Memory B cell (primary cell): ENCODE measurements around the gene MAP3K15.
A peak's percentile ranks its signal among the peaks of the same experiment; 100 is the strongest.

Source experiments
- ATAC-seq: fragments of 150-1000 bp; cut with Tn5 transposase; 2 replicates; pipeline ENCODE4 v1.10.0; 2021; ENCODE audit warnings: low read depth, mild to moderate bottlenecking, moderate library complexity
- DNase-seq, 2 donors: peaks; one replicate each; pipeline ENCODE4 v3.0.0; 2022; ENCODE audit warnings: low spot score in 2 of 2
- H3K27ac Mint-ChIP-seq: one replicate; pipeline ENCODE4 v1.8.0; 2022; ENCODE audit warnings: mild to moderate bottlenecking, moderate library complexity, mixed read lengths
- H3K27me3 Mint-ChIP-seq: one replicate; pipeline ENCODE4 v1.8.0; 2022; ENCODE audit warnings: mixed read lengths
- H3K36me3 Mint-ChIP-seq: one replicate; pipeline ENCODE4 v1.8.0; 2022; ENCODE audit warnings: mild to moderate bottlenecking, mixed read lengths
- H3K4me1 Mint-ChIP-seq: one replicate; pipeline ENCODE4 v1.8.0; 2022; ENCODE audit warnings: mixed read lengths
- H3K4me3 Mint-ChIP-seq: one replicate; pipeline ENCODE4 v1.8.0; 2022; ENCODE audit warnings: mild to moderate bottlenecking, moderate library complexity, mixed read lengths
- H3K9me3 Mint-ChIP-seq: one replicate; pipeline ENCODE4 v1.8.0; 2022; ENCODE audit warnings: mixed read lengths

MAP3K15 gene, protein sequence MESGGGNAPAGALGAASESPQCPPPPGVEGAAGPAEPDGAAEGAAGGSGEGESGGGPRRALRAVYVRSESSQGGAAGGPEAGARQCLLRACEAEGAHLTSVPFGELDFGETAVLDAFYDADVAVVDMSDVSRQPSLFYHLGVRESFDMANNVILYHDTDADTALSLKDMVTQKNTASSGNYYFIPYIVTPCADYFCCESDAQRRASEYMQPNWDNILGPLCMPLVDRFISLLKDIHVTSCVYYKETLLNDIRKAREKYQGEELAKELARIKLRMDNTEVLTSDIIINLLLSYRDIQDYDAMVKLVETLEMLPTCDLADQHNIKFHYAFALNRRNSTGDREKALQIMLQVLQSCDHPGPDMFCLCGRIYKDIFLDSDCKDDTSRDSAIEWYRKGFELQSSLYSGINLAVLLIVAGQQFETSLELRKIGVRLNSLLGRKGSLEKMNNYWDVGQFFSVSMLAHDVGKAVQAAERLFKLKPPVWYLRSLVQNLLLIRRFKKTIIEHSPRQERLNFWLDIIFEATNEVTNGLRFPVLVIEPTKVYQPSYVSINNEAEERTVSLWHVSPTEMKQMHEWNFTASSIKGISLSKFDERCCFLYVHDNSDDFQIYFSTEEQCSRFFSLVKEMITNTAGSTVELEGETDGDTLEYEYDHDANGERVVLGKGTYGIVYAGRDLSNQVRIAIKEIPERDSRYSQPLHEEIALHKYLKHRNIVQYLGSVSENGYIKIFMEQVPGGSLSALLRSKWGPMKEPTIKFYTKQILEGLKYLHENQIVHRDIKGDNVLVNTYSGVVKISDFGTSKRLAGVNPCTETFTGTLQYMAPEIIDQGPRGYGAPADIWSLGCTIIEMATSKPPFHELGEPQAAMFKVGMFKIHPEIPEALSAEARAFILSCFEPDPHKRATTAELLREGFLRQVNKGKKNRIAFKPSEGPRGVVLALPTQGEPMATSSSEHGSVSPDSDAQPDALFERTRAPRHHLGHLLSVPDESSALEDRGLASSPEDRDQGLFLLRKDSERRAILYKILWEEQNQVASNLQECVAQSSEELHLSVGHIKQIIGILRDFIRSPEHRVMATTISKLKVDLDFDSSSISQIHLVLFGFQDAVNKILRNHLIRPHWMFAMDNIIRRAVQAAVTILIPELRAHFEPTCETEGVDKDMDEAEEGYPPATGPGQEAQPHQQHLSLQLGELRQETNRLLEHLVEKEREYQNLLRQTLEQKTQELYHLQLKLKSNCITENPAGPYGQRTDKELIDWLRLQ (N-terminal part only)

DNA sequence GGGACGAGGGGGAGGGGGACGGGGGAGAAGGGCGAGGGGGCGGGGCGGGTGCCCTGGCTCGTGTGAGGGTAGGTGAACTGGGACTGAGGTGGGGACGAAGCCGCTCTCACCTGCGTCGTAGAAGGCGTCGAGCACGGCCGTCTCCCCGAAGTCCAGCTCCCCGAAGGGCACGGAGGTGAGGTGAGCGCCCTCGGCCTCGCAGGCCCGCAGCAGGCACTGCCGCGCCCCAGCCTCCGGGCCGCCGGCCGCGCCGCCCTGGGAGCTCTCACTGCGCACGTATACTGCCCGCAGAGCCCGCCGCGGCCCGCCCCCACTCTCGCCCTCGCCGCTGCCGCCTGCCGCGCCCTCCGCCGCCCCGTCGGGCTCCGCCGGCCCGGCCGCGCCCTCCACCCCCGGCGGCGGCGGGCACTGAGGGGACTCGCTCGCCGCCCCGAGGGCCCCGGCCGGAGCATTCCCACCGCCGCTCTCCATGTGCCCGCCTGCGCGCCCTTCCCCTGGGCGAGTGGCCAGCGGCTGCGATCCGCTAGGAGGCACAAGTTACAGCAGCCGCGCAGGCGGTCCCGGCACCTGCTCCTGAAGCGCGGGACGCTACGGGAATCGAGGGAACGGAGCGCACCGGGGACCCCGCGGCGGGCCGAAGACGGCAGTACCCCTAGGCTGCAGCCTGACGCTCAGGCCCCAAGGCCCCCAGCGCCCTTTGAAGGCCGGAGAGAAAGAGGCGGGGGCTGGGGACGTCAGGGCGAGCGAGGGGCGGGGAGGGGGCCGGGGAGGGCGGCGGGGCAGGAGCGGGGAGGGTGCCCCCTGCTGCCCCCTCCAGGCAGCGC, at the start of gene MAP3K15:
Gene MAP3K15, minus strand, starts transcription at position 718 of the 824 bp plus-strand sequence. Its CDS starts 247 bp downstream, at position 471.
- H3K9me3 Mint-ChIP-seq, result no peaks in the 10 kb centered on the region
- ATAC-seq (peak; percentile 54), DNase-seq (peak in 1 of 2 donors; percentile 12)
- no peaks in the 10 kb centered on the region for H3K4me1 Mint-ChIP-seq
- H3K36me3 Mint-ChIP-seq, result no peaks in the 10 kb centered on the region
- H3K4me3 Mint-ChIP-seq, result peak within 1 kb of the TSS; percentile 69
- no peak within 1 kb of the TSS for H3K27ac Mint-ChIP-seq
- peaks cover 18% of the 10 kb centered on the region for H3K27me3 Mint-ChIP-seq

DNA sequence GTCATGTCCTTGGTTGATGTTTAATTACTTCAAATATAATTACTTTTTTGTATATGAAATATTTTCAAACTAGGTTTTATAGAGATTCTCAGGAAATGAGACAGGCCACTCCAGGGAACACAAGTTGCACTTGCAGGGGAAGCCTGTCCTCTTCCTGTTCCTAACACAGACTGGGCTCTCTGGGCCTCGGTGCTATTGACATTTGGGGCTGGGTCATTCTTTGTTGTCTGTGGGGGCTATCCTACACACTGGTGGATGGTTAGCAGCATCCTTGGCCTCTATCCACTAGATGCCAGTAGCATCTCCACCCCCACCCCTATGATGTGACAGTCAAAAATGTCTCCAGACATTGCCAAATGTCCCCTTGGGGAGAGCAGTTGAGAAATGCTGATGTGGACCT, 49.3 kb upstream of the MAP3K15 start:
- peaks cover 21% of the 10 kb centered on the region for H3K4me1 Mint-ChIP-seq
- peaks cover 5% of the 10 kb centered on the region for H3K36me3 Mint-ChIP-seq
- H3K27ac Mint-ChIP-seq, result peak overlapping the region; percentile 53
- no peaks in the 10 kb centered on the region for H3K9me3 Mint-ChIP-seq
- H3K4me3 Mint-ChIP-seq, result no peak overlapping the region
- ATAC-seq (no peak), DNase-seq (no peak)
- no peaks in the 10 kb centered on the region for H3K27me3 Mint-ChIP-seq

DNA sequence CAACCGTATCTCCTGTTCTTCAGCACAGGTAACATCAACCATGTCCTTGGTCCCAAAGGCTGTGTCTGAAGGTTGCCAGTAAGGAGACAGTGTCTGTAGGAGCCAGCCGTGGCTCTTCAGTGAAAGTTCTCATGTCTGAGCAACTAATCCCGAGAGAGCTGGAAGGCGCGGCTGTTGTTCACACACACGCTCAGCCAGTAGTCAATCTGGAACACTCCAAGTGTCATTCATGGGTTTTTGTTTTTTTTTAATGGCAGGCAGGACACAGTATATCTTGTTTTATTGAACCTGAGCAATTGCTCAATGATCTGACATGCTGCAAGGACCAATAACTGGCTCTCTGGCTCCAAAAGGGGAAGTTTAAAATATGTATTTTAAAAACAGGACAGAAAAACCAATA, 48.4 kb upstream of the MAP3K15 start:
- H3K36me3 Mint-ChIP-seq, result peaks cover 5% of the 10 kb centered on the region

DNA sequence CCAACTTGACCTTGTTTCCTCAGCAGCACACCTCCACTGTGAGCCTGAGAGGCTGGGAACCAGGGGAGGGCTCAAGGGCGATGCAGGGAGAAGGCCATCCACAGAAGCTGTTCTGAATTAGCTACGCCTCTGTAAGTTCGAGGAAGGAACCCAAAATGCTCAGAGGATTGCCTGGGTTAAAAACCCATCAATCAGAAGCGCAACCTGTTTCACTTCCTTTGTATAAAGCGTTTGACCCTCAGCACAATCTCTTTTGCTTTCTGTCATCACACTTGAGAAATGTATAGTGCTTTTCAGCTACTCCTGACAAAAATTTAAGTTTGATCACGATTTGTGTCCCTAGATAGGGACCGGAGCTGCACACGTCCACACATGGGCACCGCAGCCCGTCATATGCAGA, 48.0 kb upstream of the MAP3K15 start:
- no peak for DNase-seq
- peaks cover 21% of the 10 kb centered on the region for H3K4me1 Mint-ChIP-seq
- H3K4me3 Mint-ChIP-seq, result peak overlapping the region; percentile 63
- peak overlapping the region; percentile 45 for H3K27ac Mint-ChIP-seq
- no peaks in the 10 kb centered on the region for H3K27me3 Mint-ChIP-seq
- no peaks in the 10 kb centered on the region for H3K9me3 Mint-ChIP-seq
- H3K36me3 Mint-ChIP-seq, result peaks cover 2% of the 10 kb centered on the region
- peak; percentile 65 for ATAC-seq

More for the DNA sequence above, 48.4 kb upstream of the MAP3K15 start:
- peak overlapping the region; percentile 45 for H3K27ac Mint-ChIP-seq
- ATAC-seq (peak; percentile 8), DNase-seq (no peak)
- no peaks in the 10 kb centered on the region for H3K9me3 Mint-ChIP-seq
- H3K4me1 Mint-ChIP-seq, result peaks cover 21% of the 10 kb centered on the region
- peak overlapping the region; percentile 63 for H3K4me3 Mint-ChIP-seq
- no peaks in the 10 kb centered on the region for H3K27me3 Mint-ChIP-seq

DNA sequence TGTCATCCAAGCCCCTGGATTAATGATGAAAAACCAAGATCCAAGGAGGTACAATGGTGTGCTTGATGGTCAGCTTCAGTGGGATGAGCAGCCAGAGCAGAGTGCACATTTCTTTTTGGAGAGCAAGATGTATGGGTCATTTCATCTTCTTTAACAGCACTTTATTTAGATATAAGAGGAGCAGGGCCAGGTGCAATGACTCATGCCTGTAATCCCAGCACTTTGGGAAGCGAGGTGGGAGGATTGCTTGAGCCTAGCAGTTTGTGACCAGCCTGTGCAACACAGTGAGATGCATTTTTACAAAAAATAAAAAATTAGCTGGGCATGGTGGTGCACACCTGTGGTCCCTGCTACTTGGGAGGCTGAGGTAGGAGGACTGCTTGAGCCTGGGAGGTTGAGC, 45.3 kb upstream of the MAP3K15 start:
- Mint-ChIP-seq H3K27me3 (no peaks in the 10 kb centered on the region), H3K4me1 (peaks cover 18% of the 10 kb centered on the region)
- ATAC-seq, result no peak

DNA sequence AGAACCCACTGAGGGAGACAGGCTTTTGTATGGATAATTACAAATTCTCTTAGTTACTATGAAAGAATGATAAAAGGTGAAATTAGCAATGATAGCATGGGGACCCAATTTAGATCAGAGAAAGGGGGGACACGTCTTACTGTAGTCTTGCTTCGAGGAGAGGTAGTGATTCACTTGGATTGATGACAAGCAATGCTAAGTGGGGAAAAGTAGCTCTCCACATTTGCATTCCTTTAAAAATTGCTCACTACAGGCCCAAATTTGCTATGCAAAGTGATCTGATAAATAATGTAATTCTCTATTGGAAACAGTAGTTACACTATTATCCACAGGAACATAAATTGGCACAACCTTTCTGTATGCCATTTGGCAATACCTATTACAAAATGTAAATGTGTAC, 42.5 kb upstream of the MAP3K15 start:
- no peaks in the 10 kb centered on the region for H3K27me3 Mint-ChIP-seq
- peaks cover 2% of the 10 kb centered on the region for H3K36me3 Mint-ChIP-seq
- H3K9me3 Mint-ChIP-seq, result no peaks in the 10 kb centered on the region
- no peak for DNase-seq
- peaks cover 7% of the 10 kb centered on the region for H3K4me1 Mint-ChIP-seq
- no peak overlapping the region for H3K4me3 Mint-ChIP-seq
- no peak overlapping the region for H3K27ac Mint-ChIP-seq
- no peak for ATAC-seq

More for the DNA sequence above, 45.3 kb upstream of the MAP3K15 start:
- no peak for DNase-seq
- Mint-ChIP-seq H3K4me3 (no peak overlapping the region), H3K9me3 (no peaks in the 10 kb centered on the region), H3K27ac (no peak overlapping the region), H3K36me3 (peaks cover 4% of the 10 kb centered on the region)

DNA sequence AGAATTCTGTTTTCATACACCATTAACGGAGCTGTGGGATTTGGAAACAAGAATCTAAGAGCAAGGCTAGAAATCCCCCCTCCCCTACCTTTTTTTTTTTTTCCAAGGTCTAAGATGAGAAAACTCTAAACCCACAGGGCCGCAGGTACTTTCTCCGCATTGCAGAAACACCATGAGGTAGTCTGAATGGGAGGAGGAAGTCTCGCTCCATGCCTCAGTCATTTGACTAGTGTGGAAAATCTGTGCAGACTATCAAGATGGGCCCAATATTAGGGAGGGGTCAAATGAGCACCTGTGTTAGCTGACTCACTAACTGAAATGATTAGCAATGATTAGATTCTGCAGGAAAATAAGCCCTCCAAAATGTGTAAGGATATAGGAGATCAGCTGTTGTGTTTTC, 40.9 kb upstream of the MAP3K15 start:
- Mint-ChIP-seq H3K27me3 (no peaks in the 10 kb centered on the region), H3K4me3 (no peak overlapping the region), H3K27ac (peak overlapping the region; percentile 45), H3K36me3 (peaks cover 4% of the 10 kb centered on the region), H3K9me3 (no peaks in the 10 kb centered on the region), H3K4me1 (peaks cover 7% of the 10 kb centered on the region)
- no peak for DNase-seq
- ATAC-seq, result no peak

DNA sequence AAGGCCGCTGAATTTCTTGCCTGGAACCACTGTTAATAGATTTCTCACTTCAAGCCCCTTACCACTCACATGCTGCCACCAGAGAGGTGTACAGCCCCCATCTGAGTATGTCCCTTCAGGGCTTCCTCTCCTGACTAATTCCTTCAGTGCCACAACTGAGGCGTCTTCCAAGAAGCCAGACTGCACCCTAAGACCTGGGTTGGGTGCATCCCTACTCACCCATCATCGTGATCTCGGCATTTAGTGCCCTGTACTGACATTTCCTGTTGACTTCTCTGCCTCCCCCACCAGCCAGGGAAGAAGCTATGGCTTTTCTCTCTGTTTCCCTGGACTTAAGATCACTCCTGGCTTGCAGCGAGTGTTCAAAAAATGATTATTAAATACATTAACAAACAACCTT, 40.4 kb upstream of the MAP3K15 start:
- ATAC-seq (no peak), DNase-seq (no peak)
- H3K4me3 Mint-ChIP-seq, result no peak overlapping the region

DNA sequence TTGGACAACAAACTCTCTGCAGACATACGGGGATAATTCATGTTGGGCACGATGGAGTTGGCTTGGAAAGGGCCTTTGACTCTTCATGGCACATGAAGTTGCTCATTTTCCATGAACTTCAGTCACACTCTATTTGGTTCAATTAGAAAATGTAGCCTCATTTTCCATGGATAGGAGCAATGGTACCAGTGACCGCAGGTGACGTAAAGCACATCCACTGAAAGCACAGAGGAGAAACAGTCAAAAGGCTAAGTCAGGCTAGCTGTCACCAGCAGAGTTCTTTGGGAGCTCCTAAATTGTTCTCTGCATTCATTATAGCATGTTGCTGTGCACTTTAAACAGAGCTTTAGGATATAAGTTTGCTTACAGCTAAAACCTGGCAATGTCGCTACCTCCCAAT, 39.9 kb upstream of the MAP3K15 start:
- peaks cover 4% of the 10 kb centered on the region for H3K36me3 Mint-ChIP-seq
- H3K9me3 Mint-ChIP-seq, result no peaks in the 10 kb centered on the region
- no peak overlapping the region for H3K4me3 Mint-ChIP-seq
- H3K27me3 Mint-ChIP-seq, result no peaks in the 10 kb centered on the region
- H3K4me1 Mint-ChIP-seq, result peaks cover 7% of the 10 kb centered on the region
- H3K27ac Mint-ChIP-seq, result no peak overlapping the region
- ATAC-seq, result no peak
- no peak for DNase-seq

More for the DNA sequence above, 40.4 kb upstream of the MAP3K15 start:
- Mint-ChIP-seq H3K27me3 (no peaks in the 10 kb centered on the region), H3K27ac (no peak overlapping the region), H3K36me3 (peaks cover 4% of the 10 kb centered on the region), H3K9me3 (no peaks in the 10 kb centered on the region), H3K4me1 (peaks cover 7% of the 10 kb centered on the region)

DNA sequence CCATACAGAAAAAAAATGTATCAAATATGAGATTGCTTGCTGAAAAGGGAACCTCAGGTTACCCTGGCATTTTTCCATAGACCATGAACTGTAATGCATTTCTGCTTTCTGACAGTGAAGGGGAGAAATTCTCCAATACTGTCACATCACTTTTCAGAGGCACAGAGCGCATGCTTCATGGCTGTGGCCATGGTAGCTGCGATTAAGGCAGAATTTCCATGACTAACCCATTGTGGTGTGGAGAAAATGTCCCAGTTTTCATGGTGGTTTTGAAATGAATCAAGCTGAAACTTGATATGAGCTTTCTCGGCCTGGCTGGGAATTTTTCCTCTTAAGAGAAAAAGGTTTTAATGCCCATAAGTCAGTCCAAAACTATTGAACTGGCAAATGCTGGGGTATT, 39.5 kb upstream of the MAP3K15 start:
- Mint-ChIP-seq H3K36me3 (peaks cover 4% of the 10 kb centered on the region), H3K4me1 (peaks cover 7% of the 10 kb centered on the region), H3K27ac (no peak overlapping the region), H3K27me3 (no peaks in the 10 kb centered on the region), H3K4me3 (no peak overlapping the region), H3K9me3 (no peaks in the 10 kb centered on the region)
- no peak for ATAC-seq
- DNase-seq, result no peak

DNA sequence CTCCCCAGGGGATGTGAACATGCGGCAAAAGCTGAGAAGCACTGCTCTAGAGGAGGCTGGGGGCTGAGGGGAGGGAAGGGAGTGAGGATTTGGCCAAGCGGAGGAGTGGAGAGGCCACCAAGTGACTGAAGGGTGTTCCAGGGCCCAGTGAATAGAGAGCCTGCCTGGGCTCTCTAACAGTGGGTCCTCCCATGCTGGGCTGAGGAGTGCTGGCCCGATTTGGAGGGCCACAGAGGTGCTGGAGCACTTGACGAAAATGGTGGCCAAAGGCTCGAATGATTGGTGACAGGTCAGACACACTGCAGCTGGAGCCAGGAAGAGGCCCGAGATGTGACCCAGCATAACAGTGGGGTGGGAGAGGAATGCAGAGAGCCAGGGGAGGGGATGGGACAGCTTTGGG, 37.5 kb upstream of the MAP3K15 start:
- no peak overlapping the region for H3K4me3 Mint-ChIP-seq
- H3K4me1 Mint-ChIP-seq, result peaks cover 7% of the 10 kb centered on the region
- no peak overlapping the region for H3K27ac Mint-ChIP-seq
- no peaks in the 10 kb centered on the region for H3K27me3 Mint-ChIP-seq
- ATAC-seq (no peak), DNase-seq (no peak)
- H3K36me3 Mint-ChIP-seq, result peaks cover 14% of the 10 kb centered on the region
- H3K9me3 Mint-ChIP-seq, result no peaks in the 10 kb centered on the region

DNA sequence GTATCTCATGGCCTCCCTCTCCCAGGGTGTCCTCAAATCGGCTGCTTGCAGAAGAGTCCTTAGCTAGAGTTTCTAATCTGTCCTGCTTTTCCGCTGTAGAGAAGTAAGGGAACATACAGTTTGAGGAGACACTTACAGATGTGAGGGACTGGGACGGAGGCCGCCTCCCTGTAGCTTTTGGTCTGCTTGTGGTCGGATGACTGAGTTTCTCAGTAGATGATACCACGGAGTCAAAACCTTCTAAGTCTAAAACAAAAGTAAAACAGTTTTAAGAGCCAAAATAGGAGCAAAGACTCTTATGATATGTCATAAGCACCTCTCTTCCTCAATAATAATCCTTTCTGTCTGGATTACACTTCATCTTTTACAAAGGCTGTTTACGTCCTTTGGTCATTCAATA, 34.5 kb upstream of the MAP3K15 start:
- no peaks in the 10 kb centered on the region for H3K9me3 Mint-ChIP-seq
- DNase-seq (no peak), ATAC-seq (no peak)
- H3K4me3 Mint-ChIP-seq, result no peak overlapping the region
- peaks cover 17% of the 10 kb centered on the region for H3K36me3 Mint-ChIP-seq
- no peaks in the 10 kb centered on the region for H3K27me3 Mint-ChIP-seq
- H3K27ac Mint-ChIP-seq, result no peak overlapping the region
- H3K4me1 Mint-ChIP-seq, result no peaks in the 10 kb centered on the region

DNA sequence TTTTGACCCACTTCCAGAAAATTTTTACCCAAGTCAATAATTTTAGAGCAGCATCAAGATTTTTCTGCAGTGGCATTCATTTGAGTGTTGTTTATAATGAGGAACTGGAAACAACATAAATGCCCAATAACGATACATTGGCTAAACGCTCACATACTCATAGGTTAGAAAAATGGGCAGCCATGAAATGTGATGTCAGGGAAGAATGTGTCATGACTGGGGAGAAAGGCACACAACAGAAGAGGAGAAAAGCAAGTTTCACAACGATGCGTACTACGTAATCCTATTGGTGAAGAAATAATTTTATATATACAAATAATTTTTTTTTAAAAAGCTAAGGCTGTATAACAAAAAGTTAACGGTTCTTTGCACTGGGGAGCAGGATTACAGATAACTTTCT, 33.6 kb upstream of the MAP3K15 start:
- Mint-ChIP-seq H3K27me3 (no peaks in the 10 kb centered on the region), H3K36me3 (peaks cover 19% of the 10 kb centered on the region), H3K27ac (peak overlapping the region; percentile 49), H3K9me3 (no peaks in the 10 kb centered on the region), H3K4me3 (no peak overlapping the region), H3K4me1 (no peaks in the 10 kb centered on the region)
- DNase-seq, result no peak
- no peak for ATAC-seq
